ENCODE data around the gene GBP4. TPM values are rescaled to one million over a fixed set of nuclear protein-coding genes. Genes with fewer than 3 reads are reported as not detected.

The GBP4 gene
- total RNA-seq, 3 donors from 2014 or later = 3.6 to 5.1 (median 4.2) TPM

DNA sequence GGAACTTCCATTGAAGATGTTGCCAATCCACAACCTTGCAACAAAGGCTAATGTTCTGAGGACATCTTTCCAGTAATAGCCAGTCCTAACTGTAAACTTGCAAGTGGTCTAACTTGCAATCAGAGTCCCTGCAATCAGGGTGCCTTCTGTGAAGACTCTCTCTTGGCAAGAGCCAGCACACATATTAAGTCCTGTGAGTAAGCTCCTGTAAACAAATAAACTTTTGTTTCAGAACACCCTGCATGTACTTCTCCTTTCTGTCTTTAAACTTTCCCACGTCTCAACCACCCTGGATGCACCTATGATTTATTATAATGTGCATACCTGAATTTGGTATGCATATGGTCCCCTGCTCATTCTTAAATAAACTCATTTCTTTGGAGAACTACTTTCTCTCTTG is 32.0 kb downstream of the GBP4 start:
- intact Hi-C loops (cut with DNase I; ENCODE audit: low total_unique reads) = no loop called here
- H3K36me3 ChIP-seq = no peaks in the 10 kb centered on the region
- H3K27ac ChIP-seq = no peak overlapping the region
- H3K9me3 ChIP-seq = no peaks in the 10 kb centered on the region
- H3K4me3 ChIP-seq = no peak overlapping the region
- H3K27me3 ChIP-seq = no peaks in the 10 kb centered on the region
- no peaks in the 10 kb centered on the region for H3K4me1 ChIP-seq
- no peak for DNase-seq (ENCODE audit: low spot score in 2 of 2)
- TF ChIP-seq, protein P1, sequence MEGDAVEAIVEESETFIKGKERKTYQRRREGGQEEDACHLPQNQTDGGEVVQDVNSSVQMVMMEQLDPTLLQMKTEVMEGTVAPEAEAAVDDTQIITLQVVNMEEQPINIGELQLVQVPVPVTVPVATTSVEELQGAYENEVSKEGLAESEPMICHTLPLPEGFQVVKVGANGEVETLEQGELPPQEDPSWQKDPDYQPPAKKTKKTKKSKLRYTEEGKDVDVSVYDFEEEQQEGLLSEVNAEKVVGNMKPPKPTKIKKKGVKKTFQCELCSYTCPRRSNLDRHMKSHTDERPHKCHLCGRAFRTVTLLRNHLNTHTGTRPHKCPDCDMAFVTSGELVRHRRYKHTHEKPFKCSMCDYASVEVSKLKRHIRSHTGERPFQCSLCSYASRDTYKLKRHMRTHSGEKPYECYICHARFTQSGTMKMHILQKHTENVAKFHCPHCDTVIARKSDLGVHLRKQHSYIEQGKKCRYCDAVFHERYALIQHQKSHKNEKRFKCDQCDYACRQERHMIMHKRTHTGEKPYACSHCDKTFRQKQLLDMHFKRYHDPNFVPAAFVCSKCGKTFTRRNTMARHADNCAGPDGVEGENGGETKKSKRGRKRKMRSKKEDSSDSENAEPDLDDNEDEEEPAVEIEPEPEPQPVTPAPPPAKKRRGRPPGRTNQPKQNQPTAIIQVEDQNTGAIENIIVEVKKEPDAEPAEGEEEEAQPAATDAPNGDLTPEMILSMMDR (IDR thresholded peaks at IDR 0.05) = no peak
- TF ChIP-seq POLR2AphosphoS5 (IDR thresholded peaks at IDR 0.05) = no peak
- TF ChIP-seq POLR2A (IDR thresholded peaks at IDR 0.05) = no peak

- DNase-seq (ENCODE audit: low spot score in 2 of 2) = no peak
- intact Hi-C loops (cut with DNase I; ENCODE audit: low total_unique reads) = no loop called here
- no peaks in the 10 kb centered on the region for H3K27me3 ChIP-seq
- TF ChIP-seq POLR2AphosphoS5 (IDR thresholded peaks at IDR 0.05) (no peak), POLR2A (IDR thresholded peaks at IDR 0.05) (no peak)
- TF ChIP-seq, protein P1 (IDR thresholded peaks at IDR 0.05) = no peak
- H3K36me3 ChIP-seq = no peaks in the 10 kb centered on the region
- H3K4me1 ChIP-seq = no peaks in the 10 kb centered on the region
- no peak overlapping the region for H3K27ac ChIP-seq
- H3K4me3 ChIP-seq = no peak overlapping the region
- H3K9me3 ChIP-seq = peaks cover 0 to 6% of the 10 kb centered on the region in 2 donors
Measured at GRCh38 chr1:89165811-89166210, 32.9 kb downstream of the GBP4 start.

DNA sequence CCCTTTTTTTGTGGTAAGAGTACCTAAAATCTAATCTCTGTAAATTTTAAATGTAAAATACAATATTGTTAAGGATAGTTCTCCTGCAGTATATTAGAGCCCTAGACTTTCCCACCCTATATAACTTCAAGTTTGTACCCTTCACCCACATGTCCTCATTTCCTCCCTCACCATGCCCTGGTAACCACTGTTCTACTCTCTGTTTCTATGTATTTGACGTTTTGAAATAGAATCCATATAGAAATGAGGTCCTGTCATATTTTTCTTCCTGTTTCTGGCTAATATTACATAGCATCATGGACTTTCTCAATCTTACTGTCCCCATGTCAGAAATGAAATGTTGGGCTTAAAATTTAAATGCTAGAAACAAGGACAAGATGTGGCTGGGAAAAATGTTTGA is 47.7 kb downstream of the GBP4 start:
- Histone ChIP-seq H3K4me3 (no peak overlapping the region), H3K9me3 (no peaks in the 10 kb centered on the region), H3K27ac (no peak overlapping the region), H3K36me3 (no peaks in the 10 kb centered on the region), H3K4me1 (no peaks in the 10 kb centered on the region), H3K27me3 (no peaks in the 10 kb centered on the region)
- no peak for DNase-seq (ENCODE audit: low spot score in 2 of 2)
- intact Hi-C loops (cut with DNase I; ENCODE audit: low total_unique reads) = no loop called here
- no peak for TF ChIP-seq POLR2AphosphoS5 (IDR thresholded peaks at IDR 0.05)
- TF ChIP-seq, protein P1 (IDR thresholded peaks at IDR 0.05) = no peak
- no peak for TF ChIP-seq POLR2A (IDR thresholded peaks at IDR 0.05)

- no peaks in the 10 kb centered on the region for H3K36me3 ChIP-seq
- no peak overlapping the region for H3K27ac ChIP-seq
- H3K9me3 ChIP-seq = no peaks in the 10 kb centered on the region
- no peak for DNase-seq (ENCODE audit: low spot score in 2 of 2)
- no peaks in the 10 kb centered on the region for H3K27me3 ChIP-seq
- H3K4me3 ChIP-seq = no peak overlapping the region
- TF ChIP-seq POLR2AphosphoS5 (IDR thresholded peaks at IDR 0.05) (no peak), POLR2A (IDR thresholded peaks at IDR 0.05) (no peak)
- TF ChIP-seq, protein P1 (IDR thresholded peaks at IDR 0.05) = no peak
- H3K4me1 ChIP-seq = no peaks in the 10 kb centered on the region
- intact Hi-C loops (cut with DNase I; ENCODE audit: low total_unique reads) = no loop called here
Measured at GRCh38 chr1:89149976-89150375, 48.8 kb downstream of the GBP4 start.

DNA sequence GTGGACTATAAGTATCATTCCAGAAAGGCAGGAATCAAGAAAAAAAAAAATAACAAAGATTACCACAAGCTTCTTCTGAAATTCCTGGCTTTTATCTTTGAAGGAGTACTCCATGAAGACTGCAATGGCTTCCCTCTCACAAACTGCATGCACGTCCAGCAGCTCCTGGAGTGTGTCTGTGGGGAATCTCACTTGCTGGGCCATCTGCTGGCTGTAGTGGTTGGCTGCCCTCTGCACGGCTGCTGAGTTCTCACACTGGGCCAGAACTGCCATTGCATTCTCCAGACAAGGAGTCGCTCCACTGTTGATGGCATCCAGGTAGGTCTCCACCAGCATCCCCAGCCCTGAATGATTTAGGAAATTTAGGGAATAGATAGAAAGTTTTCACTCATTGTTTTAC is 49.5 kb downstream of the GBP4 start:
- no peak for DNase-seq (ENCODE audit: low spot score in 2 of 2)
- Histone ChIP-seq H3K4me1 (no peaks in the 10 kb centered on the region), H3K27me3 (no peaks in the 10 kb centered on the region), H3K9me3 (no peaks in the 10 kb centered on the region), H3K27ac (no peak overlapping the region), H3K4me3 (no peak overlapping the region), H3K36me3 (no peaks in the 10 kb centered on the region)
- TF ChIP-seq, protein P1 (IDR thresholded peaks at IDR 0.05) = no peak
- TF ChIP-seq POLR2A (IDR thresholded peaks at IDR 0.05) (no peak), POLR2AphosphoS5 (IDR thresholded peaks at IDR 0.05) (no peak)
- intact Hi-C loops (cut with DNase I; ENCODE audit: low total_unique reads) = no loop called here

Data from breast epithelium (tissue), 4 donors.